GM19351 (cell line): Measurements from ENCODE around the gene GALNT9.
"Not testable (repeated sequence)": the region's sequence is repeated elsewhere in the genome, so short reads cannot be mapped to it uniquely, and the experiment has no call there.

Experiments used
- ATAC-seq: cut with Tn5 transposase; IDR thresholded peaks from one replicate; pipeline ENCODE4 v1.9.1; 2021; ENCODE audit warnings: mild to moderate bottlenecking, moderate library complexity; ENCODE audit not compliant: unreplicated experiment

GALNT9 gene

DNA sequence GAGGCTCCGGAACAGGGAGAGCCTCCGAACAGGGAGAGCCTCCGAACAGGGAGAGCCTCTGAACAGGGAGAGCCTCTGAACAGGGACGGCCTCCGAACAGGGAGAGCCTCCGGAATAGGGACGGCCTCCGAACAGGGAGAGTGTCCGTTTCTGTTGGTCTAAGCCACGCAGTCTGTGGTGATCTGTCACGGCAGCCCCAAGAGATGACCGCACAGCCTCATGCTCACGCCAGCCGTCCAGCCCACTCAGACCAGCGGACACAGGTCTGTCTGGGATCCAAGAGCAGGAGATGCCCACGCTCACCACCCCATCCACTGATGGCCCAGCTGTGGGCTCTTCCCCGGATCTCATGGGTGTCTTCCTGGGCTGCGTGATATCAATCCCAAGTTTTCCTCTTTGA is 33.3 kb downstream of the GALNT9 start:
- ATAC-seq: no peak

DNA sequence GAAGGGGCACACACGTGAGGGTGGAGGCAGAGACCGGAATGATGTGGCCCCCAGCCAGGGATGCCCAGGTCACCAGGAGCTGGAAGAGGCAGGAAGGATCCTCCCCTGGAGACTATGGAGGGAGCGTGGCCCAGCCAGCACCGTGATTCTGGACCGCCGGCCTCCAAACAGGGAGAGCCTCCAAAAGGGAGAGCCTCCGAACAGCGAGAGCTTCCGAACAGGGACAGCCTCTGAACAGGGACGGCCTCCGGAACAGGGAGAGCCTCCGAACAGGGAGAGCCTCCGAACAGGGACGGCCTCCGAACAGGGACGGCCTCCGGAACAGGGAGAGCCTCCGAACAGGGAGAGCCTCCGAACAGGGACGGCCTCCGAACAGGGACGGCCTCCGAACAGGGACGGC is 33.8 kb downstream of the GALNT9 start:
- not testable (repeated sequence) for ATAC-seq

DNA sequence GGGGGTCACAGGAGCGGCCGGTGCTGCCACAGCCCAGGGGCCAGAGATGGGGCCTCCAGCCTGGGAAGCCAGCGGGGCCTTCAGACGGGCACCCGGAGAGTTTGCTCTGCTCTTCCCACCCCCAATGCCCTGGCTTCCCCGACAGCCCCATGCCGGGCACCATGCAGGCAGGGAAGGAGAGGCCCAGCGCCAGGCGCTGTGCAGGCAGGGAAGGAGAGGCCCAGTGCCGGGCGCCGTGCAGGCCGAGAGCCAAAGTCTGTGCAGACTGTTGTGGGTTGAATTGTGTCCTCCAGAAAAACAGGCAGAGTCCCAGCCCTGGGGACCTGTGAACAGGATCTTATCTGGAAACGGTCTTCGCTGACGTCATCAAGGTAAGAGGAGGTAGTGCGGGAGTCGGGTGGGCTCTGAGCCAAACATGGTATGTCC is 34.3 kb downstream of the GALNT9 start:
- no peak for ATAC-seq

DNA sequence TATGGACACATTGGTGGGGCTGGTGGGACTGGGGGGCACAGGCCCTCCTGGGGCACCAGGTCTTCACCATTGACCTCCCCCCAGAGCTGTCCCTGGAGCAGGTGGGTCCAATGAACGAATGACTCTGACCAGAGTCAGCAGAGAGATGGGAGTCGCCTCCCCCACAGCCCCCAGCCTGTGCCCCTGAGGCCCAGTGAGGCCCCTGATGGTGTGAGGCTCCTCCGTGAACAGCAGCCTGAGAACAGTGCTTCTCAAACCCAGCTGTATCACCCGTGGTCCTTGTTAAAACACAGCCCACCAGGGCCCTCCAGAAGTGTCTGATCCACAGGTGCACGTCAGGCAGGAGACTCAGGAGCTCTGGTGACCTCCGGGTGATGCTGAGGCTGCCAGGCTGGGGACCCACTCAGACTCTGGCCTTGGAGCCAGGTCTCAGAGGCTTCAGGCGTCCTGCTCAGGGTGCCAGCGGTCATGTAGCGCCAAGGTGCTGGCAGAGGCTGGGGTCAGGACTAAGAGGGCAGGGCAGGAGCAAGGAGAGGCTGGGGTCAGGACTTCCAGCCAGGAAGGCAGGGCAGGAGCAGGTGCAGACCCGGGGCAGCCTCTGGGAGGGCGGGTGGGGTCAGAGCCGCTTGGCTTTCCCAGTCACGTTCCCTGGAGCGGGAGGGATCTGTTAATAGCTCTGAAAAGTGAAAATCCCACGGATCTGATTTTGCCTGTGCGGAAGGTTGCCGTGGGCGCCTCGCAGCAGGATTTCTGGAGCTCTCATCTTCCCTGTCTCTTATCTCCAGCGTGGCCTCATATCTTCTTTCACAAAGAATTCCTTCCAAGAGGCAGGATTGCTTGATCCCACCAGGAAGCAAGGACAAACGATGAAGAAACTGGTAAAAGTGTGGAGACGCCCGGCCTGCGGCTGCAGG is 35.0 kb downstream of the GALNT9 start:
- no peak for ATAC-seq

DNA sequence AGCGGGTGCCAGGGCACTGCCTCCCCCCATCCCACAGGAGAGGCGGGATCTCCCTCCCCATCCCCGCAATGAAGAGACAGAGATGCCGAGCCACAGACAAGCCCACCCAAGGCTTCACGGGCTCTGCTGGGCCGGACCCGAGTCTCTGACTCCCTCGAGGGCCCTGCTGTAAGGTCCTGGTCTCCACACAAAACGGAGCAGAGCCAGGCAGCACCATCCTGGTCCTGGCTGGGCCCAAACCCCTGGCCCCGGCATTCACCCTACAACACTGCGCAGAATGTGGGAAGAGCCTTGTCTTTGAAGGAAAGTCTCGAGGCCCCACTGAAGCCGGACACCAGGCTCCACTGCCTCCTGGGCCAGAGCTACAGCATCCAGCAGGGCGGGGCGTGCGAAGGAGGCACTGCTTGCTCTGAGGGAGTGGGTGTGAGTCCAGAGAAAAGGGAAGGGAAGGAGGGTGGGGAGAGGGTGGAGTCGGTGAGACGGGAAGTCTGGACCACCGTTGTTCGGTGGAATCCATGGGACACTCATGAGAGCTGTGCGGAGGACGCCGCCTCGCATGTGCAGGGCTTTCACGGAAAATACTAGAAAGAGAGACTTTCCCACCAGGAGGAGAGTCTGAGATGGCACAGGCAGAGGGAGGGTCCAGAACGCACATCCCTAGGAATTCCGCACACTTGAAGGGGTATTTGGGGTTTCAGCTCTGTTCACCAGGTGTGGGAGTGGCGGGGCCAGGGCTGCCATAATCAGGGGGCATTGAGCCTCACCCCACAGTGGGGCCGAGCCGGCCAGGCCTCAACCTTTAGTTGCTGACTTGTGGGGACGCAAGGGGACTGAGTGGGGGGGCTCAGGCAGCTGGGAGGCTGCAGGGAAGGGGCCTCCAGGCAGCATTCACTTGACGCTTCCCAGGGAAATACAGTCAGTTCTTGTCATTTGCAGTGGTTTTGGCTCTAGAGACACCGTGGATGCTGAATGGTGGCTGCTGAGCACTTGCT is 36.8 kb downstream of the GALNT9 start:
- no peak for ATAC-seq

DNA sequence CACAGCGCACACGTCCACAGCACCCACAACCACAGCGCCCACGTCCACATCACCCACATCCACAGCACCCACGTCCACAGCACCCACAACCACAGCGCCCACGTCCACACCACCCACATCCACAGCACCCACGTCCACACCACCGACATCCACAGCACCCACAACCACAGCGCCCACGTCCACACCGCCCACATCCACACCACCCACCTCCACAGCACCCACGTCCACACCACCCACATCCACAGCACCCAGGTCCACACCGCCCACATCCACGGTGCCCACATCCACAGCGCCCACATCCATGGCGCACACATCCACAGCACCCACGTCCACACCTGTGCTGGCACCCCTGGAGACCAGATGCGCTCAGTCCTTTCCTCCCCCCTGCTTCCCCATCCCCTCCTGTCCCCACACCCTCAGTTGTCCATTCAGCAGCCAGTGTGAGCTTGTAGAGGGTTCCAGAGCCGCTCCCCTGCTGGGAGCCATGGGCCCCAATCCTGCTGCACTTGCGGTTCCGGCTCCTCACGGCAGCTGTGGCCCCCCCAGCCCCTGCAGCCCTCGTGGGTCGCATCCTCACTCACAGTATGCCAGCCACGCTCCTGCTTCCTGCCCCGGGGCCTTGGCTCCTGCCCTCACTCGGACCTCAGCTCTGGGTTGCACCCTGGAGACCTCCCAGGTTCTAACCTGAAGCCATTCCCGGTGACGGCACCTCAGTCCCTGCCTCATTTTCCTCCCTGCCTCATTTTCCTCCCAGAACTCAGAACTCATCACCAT is 37.8 kb downstream of the GALNT9 start:
- ATAC-seq: no peak

DNA sequence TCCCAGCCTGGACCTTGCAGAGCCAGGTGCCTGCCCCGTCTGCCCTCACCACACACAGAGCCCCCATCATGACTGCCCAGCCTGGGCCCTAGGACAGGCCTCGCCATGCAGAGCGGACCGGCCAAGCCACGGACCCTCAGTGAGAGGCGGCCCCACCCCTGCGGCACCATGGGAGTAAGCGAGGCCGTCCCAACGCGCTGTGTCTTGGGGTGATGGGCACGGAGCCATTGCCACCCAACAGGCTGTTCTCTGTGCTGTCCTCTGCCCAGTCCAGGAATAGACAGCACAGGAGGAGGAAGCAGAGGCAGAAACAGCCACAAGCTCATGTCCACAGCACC is 39.2 kb downstream of the GALNT9 start:
- ATAC-seq: no peak

DNA sequence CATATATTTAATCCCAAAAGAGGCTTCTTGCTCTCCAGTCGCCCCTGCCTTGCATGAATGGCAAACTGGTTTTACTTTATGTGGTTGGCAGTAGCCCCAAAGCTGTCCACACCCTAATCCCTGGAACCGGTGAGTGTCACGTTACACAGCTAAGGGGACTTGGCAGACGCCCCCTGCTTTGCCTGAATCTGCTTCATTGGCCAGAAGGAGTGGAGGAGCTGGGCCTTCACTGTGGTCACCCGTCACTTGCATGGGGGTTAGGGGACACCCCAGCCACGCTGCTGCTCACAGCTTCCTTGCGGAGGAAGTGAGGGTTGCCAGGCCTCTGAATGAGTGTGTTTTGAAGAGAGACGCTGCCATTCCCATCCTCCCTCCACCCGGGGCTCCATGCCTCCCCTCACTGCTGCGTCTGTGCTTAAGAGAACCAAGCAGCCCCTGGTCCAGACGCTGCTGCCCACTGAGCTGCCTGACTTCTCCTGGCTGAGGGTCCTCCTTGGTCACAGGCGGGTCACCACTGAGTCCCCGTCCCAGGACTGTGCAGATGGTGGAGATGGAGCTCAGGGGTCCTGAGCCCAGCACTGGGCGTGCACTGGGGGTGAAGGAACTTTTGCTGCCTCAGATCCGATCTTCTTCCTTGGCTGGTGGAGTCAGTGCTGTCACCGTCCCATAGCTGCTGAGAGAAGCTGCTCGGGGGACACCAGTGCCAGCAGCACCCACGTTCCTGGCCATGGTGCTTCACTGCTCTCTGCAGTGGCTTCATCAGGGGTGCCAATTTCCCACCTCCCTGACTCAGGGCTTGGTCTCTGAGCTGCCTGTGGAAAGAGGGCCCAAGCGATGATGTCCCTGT is 39.8 kb downstream of the GALNT9 start:
- ATAC-seq: no peak

DNA sequence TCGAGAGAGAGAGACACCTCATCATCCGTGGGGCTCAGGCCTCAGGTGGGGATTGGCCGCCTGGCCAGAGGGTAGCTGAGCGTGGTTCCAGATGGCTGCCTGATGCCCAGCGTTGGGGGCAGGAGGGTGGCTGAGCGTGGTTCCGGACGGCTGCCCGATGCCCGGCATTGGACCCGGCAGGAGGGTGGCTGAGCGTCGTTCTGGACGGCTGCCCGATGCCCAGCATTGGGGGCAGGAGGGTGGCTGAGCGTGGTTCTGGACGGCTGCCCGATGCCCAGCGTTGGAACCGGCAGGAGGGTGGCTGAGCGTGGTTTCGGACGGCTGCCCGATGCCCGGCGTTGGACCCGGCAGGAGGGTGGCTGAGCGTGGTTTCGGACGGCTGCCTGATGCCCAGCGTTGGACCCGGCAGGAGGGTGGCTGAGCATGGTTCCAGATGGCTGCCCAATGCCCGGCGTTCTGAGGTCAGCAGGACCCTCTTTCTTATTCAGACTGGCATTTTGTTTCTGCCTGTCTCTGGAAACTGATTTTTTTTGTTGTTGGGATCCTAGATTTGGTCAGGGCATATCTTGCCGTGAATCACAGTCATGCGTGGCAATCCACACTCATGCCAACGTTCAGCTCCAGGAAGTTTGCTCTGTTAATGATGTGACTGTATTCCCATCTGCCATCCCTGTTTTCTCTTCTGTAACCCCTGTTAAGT is 40.7 kb downstream of the GALNT9 start:
- no peak for ATAC-seq

DNA sequence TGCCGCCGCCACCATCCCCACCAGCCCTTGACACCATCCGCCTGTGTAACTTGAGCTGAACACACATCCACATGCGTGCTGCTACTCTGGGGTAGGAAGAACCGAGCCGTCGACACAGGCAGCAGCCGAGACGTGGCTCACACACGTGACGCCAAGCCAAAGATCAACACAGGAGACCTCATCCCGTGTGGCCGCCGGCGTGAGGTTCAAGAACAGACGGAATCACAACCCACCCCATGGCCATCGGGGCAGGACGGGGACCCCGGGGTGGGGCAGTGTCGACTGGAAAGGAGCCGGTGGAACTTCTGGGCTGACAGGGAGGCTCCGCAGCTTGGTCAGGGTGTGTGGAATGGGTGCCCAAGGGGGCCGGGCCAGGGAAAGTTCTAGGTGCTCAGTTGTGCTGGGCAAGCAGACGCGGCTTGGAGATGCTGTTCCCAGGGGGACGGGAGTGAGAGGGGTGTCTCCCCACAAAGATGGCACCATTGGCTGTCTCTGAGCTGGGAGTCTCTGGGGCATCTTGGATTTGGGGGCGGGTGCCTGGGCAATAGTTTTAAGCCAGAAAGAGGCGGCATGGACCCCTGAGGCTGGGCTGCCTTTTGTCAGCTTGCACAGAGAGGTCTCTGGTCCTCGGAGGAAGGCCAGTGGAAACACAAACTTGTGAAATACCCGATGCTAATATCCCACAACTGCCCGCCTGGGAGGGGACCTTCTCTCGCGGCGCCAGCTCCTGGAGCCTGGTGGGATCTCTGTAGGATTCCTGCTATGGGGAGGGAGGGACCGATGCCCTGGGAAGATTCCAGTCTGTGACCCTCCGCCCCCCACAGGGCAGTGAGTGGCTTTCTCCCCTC is 41.8 kb downstream of the GALNT9 start:
- ATAC-seq: no peak

DNA sequence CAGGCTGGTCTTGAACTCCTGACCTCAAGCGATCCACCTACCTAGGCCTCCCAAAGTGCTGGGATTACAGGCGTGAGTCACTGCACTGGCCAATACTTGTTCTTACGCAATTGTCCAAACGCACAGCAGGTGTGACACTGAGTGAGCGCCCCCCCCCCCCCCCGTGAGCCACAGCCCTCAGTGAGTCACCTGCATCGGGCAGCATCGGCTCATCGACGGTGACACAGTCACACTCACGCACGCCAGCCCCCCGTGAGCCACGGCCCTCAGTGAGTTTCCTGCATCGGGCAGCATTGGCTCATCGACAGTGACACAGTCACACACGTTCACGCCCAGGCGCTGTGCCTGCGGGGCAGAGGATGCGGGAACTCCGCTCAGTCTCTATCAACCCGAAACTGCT is 42.5 kb downstream of the GALNT9 start:
- no peak for ATAC-seq

DNA sequence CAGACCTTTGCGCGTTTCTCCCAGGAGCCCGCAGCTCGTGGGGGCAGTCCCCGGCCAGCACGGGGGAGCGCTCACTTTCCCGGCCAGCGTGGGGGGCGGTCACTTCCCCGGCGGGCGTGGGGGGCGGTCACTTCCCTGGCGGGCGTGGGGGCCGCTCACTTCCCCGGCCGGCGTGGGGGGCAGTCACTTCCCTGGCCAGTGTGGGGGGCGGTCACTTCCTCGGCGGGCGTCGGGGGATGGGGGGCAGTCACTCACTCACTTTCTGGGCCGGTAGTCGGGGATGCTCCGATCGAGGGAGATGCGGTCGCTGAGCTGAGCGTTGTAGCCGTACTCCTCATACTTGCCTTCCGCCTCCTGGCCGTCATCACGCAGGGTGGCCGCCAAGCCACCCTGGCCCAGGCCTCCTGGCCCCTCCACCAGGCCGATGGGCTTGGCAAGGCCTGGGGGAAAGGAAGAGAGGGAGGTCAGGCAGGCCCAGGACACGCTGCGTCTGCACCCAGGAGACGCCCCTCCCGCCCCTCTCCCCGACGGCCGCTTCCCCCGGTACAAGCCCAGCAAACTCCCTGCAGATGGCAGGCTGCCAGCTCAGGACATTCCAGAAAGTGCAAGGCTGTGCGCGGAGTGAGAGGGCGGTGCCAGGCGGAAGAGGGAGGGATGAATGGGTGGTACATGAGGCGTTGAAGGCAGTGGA is 43.3 kb downstream of the GALNT9 start:
- no peak for ATAC-seq

DNA sequence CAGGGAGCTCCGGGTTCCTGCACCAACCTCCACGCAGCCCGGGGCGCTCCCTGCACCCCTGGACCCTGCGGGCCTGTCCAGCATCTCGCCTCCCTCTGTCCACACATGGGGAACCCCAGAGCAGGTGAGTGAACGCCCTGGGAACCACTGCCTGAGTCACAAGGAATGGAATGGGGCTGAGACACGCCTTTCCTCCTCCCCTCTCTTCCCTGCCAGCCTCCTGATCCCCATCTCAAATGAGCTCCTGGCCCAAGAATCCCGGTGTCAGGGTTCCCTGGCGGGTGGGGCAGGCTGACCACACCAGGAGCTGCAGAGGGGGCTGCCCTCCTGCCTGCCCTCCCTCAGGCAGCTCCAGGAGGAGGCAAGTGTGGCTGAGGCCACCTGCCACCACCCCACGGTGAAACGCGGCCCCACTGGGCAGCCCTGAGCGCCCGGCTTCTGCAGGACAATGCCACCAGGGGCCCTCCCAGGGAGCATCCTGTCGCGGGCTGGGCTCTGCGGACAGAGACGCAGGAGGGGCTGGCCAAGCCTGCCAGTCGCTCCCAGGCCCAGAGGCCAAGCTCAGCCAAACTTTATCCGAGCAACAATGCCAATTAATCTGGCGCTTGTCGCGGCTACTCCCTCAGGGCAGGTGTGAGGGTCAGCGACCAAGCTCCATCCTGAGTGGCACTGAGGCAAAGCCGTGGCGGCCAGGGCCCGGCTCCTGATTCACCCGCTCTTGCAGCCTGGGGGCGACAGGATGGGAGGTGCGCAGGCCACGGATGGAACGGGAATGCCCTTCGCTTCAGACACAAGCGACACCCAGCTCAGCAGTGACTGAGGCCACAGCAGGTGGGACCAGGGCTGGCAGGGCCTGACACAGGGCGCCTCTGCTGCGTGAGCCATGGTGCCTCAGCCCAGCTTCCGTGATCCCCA is 44.3 kb downstream of the GALNT9 start:
- ATAC-seq: no peak

DNA sequence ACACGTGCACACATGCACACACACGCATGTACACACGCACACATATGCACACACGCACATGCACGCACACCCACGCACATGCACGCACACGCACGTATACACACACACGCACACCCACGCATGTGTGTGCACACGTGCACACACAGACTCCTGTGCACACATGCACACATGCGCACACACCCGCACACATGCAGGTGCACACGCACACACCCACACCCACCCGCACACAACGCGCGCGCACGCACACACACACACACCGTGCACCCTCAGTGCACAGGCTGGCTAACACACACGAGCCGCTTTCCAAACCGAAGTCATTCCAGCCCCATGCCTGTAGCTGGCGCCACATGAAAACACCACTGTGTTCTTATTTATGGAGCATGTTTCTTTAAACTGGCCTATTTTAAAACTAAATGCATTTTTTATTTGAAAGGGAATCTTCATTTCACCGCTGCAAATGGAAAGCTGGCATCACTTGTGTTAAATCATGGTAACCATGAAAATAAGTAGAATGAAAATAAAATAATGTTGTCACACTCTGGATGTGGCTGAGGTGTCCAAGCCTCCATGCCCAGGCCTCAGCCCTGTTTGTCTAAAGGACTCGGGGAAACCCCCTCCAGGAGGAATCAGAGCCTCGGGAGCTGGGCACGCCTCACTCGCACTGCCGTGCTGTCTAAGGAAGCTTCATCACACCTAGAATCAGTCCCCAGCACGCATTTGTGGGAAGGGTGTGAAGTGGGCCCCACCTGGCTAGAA is 45.1 kb downstream of the GALNT9 start:
- no peak for ATAC-seq

DNA sequence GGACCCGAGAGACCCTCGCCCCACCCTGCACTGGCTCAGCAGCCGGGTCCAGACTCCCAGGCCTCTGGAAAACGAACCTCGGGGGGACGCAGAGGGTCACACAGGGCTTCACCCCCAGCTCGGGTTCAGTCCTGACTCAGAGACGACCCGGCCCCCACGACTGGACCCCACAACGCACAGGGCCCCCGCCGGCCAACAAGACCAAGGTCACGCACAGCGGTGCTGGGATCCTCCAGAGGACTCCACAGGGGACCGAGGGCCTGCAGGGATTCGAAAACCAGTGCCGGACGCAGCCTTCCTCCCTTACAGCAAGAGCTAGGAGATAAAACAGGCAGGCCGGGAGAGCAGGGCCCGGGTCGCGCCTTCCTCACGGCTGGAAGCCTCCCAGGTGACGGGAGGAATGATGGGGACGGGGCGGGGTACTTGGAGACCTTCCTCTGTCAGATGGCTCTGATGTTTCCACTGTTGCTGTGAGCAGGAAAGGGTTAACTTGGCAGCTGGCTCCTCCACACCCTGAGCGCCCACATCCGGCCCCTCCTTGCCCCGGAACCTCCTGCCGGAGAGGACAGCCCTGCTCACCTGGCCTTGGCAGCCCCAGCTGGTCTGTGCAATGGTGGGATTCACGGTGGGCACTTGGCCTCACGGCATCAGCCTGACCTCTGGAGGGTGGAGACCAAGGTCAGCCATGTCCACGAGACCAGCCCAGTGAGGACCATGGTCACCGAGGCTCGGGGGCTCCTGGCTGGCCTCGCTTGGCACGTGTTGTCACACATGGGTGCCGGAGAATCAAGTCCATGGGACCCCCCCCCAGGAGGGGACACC is 46.2 kb downstream of the GALNT9 start:
- ATAC-seq: no peak
